GM18870 (cell line): ENCODE results near the gene ADAMTS8.

Experiments used
- ATAC-seq: cut with Tn5 transposase; IDR thresholded peaks from one replicate; pipeline ENCODE4 v1.9.1; 2021; ENCODE audit warnings: moderate library complexity; ENCODE audit not compliant: unreplicated experiment

The ADAMTS8 gene, protein sequence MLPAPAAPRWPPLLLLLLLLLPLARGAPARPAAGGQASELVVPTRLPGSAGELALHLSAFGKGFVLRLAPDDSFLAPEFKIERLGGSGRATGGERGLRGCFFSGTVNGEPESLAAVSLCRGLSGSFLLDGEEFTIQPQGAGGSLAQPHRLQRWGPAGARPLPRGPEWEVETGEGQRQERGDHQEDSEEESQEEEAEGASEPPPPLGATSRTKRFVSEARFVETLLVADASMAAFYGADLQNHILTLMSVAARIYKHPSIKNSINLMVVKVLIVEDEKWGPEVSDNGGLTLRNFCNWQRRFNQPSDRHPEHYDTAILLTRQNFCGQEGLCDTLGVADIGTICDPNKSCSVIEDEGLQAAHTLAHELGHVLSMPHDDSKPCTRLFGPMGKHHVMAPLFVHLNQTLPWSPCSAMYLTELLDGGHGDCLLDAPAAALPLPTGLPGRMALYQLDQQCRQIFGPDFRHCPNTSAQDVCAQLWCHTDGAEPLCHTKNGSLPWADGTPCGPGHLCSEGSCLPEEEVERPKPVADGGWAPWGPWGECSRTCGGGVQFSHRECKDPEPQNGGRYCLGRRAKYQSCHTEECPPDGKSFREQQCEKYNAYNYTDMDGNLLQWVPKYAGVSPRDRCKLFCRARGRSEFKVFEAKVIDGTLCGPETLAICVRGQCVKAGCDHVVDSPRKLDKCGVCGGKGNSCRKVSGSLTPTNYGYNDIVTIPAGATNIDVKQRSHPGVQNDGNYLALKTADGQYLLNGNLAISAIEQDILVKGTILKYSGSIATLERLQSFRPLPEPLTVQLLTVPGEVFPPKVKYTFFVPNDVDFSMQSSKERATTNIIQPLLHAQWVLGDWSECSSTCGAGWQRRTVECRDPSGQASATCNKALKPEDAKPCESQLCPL

DNA sequence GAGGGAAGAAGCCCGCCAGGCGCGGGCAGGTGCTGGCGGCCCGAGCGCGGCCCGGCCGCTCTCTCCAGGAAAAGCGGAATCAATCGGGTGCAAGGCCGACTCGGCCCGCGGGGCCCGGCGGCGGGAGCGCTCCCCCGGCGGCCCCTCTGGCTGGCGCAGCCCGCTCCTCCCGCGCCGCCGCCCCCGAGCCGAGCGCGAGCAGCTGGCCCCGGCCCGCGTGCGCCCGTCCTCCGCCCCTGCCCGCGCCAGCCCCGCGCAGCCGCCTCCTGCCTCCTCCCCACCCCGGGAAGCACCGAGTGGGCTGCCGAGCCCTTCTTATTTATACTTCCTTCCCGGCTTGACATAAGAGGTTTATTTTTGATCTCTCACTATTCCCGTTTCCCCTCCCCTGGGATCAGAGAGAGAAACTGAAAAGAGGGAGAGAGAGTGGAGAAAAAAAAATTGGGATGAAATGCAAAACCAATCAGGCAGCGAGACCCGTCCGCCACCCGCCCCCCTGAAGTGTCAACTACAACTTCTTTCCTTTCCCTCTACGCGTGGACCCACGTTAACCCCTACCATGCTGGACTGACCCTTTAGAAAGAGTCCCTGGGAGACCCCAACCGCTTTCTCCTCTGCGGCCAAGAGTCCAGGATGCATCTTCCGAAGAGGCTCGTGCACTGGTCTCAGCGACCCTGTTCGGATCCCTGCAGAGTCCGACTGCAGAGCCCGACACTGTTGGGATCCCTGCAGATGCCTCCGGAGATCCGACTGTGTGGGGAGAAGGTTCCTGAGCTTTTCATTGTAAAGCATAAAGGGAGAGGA is at the start of gene ADAMTS8:
ADAMTS8 (minus strand) TSS at position 294 of the 804 bp plus-strand sequence. CDS start 323 bp downstream, outside the sequence.
- no peak for ATAC-seq

DNA sequence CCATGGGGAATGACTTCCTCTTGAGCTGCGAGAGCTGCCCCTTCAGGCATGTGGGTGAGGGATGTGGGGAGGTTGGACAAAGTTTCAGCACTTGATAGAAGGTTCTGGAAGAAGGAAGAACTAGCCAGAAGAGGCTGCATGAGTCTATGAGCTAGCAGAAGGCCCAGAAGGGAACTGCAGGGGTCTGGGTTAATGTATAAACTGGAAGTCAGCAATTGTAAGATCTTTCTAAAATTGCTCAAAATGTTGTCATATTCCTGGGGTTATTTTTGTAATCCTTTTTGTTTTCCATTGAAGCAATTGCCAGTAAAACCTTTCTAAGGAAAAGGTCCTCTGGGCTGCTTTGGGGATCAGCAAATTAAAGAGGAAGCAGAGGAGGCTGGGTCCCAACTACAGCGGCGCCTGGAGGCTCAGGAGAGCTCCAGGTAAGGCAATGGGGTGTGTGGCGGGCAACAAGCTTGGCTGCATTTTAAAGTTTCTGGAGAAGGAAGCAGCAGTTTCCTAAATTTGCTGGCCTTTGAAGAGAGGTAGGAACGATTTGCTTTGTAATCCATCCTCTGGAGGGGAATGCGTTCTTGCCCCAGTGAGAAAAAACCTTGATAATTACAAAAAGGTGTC is 49.3 kb upstream of the ADAMTS8 start:
- ATAC-seq = no peak

DNA sequence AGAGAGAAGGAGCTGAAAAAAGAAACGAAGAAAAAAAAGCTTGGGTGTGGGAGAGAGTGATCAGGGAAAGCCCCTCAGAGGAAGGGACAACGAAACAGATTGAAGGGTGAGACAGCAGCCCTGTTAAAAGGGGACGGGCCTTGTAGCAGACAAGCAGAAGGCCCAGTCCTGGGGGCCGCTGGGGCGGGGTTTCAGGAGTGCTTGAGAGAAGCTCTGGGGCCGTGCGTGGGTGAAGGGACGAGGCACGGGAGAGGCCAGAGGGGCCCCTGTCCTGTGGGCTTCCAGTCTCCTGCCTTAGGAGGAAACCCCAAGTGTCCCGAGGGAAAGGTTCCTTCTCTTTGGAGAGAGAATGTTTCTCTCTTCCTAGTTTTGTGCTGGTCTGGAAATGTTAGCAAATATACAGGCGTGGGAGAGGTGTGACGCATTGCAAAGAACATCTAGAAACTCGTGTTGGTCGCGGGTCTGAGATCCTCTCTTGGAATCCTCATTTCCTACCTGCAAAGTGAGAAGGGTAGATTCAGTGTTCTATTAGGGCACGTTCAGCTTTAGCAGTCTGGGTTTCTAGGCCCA is 48.6 kb upstream of the ADAMTS8 start:
- ATAC-seq = no peak

DNA sequence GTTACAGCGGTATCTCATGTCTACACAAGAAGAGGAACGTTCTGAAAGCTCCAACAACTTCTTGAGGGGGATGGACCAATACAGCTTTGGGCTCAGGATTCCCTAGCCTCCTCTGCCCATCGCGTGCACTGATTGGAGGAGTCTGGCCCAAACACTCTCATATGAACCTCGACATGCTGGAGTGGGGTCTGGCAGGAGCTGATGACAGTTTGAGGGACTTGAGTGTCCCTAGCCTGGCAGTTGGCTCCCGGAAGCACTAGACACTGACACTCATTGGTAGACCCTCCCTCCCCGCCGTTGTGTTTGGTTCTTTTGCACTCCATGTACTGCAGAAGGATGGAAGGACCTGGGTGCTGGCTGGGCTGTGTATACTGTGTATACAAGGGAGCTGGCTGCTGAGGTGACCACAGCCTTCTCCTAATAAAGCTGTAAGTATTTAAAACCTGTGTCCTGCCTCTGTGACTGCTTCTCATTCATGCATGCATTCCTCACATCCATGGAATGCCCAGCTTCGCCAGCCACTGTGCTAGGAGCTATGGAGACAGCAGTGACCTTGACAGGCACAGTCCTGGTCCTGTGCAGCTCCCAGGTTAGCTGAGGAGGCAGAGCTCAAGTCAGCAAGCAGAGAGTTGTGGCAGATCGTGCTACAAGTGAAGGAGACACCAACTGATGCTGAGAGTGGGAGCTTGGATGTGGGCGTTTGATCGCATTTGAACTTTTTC is 48.0 kb upstream of the ADAMTS8 start:
- no peak for ATAC-seq

DNA sequence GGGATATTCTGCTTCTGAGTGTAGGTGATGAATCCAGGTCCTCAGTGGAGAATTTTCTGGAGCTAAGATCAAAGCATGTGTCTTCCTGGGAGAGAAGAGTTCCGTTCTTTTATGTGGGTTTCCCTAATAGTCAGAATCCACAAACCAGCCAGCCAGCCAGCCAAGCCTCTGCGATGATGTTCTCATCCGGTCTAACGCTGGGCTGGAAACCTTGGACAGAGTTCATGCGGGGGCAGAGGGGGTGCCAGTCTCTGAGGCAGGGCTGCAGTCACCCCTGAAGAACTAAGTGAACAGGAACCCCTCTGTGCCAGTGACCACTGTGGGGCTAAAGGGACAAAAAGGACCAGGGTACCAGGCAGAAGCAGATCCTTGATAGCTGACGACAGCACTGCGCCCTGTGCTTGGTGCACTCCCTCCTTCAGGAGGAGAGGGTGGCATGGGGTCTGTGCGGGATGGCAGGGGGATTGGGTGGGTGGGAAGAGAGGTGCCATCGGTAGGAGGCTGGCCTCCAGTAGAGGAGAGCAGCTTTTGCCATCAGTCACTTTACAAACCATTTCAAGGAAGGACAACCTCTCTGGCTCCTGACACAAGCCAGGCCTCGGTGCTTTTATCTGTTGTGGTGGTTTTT is 47.1 kb upstream of the ADAMTS8 start:
- no peak for ATAC-seq

DNA sequence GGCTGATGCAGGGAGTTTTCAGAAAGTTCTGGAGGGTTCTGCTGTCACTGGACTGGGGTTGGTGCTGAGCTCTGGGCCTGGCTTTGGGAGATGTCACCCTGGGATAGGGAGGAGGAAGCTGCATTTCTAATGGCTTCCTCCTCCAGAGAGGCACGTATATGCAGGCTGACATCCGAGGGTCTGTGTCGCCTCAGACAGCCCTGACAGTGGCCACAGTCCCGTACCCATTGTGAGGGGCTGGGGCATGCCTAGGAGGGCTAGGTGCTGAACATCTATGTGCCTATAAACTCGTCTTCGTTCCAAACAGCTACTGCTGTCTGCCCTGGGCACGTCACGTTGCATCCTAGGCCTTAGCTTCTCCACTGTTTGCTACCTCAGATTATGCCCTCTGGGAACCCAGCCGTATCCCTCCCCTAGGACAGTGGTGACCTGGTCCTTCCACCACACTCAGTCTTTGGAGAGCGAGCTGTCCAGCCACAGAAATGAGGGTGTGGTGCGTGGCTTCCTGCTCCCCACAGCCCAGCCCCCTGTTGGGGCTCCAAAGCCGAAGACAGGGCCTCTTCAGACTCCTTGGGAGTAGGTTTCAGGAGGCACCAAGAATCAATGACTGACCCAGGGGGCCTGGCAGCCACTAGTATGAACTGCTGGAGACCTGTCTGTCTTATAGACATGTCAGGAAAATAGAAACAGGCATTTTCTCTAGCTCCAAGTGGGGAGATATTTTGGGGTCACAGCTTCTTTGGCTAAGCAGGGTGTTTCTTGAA is 46.4 kb upstream of the ADAMTS8 start:
- no peak for ATAC-seq

DNA sequence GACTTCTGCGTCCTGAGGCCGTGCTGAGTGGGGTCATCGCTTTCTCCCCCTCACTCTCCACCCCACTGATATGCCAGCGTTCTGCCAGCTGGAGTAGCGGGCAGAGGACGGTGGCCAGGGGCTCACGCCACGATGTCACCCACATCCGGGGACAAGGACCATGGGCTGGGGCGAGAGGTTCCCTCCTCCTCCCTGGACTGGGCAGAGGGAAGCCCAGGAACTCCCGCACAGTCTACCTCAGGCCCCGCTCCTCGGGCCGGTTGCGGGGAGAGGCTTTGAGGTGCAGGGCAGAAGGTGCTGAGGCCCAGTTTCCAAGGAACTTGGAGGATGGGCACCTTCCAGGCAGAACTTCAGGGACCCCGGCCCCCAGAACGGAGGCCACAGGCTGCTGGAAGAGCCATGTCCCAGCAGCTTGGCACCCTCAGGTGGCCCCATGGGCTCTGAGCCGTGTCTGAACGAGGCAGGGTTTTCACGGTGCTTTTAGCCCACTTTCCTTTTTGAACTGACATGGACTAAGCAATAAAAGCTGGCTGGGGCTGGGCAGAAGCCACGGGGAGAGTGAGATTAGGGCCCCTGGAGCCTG is 45.5 kb upstream of the ADAMTS8 start:
- ATAC-seq = no peak

DNA sequence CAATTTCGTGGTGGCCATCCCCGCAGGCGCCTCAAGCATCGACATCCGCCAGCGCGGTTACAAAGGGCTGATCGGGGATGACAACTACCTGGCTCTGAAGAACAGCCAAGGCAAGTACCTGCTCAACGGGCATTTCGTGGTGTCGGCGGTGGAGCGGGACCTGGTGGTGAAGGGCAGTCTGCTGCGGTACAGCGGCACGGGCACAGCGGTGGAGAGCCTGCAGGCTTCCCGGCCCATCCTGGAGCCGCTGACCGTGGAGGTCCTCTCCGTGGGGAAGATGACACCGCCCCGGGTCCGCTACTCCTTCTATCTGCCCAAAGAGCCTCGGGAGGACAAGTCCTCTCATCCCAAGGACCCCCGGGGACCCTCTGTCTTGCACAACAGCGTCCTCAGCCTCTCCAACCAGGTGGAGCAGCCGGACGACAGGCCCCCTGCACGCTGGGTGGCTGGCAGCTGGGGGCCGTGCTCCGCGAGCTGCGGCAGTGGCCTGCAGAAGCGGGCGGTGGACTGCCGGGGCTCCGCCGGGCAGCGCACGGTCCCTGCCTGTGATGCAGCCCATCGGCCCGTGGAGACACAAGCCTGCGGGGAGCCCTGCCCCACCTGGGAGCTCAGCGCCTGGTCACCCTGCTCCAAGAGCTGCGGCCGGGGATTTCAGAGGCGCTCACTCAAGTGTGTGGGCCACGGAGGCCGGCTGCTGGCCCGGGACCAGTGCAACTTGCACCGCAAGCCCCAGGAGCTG is 44.8 kb upstream of the ADAMTS8 start:
- no peak for ATAC-seq

DNA sequence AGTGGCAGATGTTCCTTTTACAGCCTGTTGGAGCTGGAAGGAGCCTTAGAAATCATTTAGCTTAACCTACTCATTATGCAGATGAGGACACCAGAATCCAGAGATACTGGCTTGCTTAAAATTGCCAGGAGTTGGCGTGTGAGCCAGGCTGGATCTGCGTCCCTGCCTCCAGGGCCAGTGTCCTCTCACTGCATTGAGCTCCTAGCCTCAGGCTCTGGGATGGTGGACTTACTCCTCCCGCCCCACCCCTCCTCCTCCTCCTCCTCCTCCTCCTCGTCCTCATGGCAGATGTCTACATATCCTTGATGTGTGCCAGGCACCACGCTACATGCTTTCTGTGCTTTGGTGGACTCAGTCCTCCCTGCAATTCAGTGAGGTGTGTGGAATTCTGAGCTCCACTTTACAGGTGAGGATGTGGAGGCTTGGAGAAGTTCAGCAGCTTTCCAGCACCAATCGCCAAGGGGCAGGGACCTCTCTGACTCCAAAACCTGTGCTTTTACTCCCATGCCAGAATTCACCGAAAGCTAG is 44.1 kb upstream of the ADAMTS8 start:
- ATAC-seq = no peak

DNA sequence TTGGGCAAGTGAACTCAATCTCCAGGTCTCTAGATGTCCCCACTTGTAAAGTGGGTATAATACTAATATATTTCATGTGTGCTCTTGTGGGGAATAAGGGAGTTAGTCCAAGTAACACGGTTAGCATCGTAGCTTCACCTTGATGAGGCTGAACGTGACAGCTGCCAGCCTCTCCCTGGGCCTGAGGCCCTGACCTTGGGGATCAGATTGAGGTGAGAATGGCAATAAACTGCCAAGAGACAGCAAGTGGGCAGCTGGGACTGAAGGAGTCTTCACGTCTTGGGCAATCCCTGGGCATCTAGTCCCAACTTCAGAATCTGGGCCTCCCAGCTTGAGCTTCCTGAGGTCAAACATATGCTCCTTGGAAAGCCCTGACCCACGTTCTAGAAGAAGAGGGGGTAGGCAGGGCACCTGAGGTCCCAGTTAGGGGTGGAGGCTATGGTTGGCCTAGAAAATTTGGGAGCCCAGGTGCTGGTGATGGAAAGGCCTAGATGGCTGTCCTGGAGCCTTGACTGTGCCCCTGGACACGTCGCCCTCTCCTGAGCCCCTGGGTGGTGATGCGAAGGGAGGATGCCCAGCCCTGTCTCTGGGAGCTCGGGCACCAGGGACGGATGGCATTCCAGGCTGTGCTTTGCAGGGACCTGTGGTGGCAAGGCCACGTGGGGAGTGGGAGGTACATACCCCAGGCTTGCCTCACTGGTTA is 43.5 kb upstream of the ADAMTS8 start:
- no peak for ATAC-seq

DNA sequence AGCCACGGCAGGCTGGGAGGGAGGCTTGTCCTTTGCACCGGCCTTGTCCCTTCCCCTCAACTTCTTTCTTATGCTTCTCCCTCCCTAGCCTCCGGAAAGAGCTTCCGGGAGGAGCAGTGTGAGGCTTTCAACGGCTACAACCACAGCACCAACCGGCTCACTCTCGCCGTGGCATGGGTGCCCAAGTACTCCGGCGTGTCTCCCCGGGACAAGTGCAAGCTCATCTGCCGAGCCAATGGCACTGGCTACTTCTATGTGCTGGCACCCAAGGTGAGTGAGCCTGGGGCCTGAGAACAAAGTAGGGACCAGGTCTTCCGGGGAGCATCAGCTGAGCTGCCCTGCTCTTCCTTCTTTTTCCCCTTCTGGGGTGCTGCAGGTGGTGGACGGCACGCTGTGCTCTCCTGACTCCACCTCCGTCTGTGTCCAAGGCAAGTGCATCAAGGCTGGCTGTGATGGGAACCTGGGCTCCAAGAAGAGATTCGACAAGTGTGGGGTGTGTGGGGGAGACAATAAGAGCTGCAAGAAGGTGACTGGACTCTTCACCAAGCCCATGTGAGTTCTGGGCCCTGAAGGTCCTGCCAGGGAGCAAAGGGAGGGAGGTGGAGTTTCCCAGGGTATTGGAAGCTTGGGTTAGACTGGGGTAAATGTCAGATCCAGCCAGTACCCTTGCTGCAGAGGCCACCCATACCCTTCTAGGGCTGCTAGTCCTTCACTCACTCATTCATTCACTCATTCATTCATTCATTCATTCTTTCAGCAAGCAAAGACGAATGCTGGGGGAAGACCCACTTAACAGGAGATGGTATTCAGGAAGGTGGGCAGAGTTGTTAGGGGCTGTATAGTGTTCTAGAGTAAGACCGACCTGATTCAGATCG is 42.7 kb upstream of the ADAMTS8 start:
- ATAC-seq = no peak

DNA sequence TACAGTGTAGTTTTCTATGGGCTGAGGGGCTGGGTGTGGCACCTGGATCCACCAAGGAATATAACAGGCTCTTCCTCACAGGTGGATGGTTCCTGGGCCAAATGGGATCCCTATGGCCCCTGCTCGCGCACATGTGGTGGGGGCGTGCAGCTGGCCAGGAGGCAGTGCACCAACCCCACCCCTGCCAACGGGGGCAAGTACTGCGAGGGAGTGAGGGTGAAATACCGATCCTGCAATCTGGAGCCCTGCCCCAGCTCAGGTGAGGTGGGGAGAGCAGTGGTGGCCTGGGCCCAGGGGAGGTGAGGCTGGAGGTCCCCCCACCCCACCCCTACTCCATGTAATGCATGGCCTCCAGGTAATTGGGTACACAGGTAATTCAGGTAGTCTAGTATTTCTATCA is 40.8 kb upstream of the ADAMTS8 start:
- no peak for ATAC-seq

DNA sequence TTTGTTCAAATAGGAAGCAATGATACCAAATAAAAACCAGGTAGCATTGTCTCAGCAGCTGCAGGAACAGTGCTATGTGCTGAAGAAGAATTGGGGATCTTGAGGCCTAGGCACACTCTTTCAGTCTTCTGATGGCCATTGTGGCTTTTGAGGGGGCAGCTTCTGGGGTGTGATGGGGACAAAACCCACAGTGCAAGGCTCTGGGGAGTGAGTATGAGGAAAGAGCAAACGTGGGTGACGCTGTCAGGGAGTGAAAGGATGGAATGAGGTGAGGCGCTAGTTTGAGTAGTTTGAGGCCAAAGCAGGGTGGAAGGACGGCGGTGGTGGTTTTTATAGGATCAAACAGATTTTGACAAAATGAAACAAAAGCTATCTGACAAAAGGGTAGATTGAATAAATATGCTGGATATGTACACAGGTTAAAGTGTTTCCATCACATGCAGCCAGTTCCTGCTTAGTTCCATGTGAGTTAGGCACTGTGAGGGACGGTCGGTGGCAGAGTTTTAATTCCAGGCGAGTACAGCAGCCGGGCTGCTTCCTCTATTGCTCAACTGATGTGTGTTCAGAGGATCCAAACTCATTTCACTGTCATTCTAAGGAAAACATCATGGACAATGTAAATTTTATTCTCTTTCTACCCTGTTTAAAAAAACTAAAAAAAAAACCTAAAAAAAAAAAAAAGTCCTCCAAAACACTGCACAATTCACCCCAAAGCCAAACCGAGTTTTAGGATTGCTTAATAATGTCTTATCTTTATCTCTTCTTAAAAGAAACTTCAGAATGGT is 38.9 kb upstream of the ADAMTS8 start:
- no peak for ATAC-seq

DNA sequence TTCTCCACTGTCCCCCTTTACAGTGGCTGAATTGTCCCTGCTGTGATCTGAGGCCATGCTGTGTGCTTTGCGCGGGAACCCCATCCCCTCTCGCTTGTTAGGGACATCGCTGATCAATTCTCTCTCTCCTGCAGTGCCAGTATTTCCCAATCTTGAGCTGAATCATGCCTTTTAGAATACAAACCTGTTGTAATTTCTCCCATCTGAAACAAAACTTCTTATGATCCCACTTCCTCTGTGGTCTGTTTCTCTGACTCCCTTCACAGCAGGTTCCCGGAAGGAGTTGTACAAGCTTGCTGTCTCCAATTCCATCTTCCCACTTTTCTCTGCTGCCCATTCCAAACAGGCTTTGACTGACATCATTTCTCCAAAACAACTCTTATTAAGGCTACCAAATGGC is 36.9 kb upstream of the ADAMTS8 start:
- no peak for ATAC-seq

DNA sequence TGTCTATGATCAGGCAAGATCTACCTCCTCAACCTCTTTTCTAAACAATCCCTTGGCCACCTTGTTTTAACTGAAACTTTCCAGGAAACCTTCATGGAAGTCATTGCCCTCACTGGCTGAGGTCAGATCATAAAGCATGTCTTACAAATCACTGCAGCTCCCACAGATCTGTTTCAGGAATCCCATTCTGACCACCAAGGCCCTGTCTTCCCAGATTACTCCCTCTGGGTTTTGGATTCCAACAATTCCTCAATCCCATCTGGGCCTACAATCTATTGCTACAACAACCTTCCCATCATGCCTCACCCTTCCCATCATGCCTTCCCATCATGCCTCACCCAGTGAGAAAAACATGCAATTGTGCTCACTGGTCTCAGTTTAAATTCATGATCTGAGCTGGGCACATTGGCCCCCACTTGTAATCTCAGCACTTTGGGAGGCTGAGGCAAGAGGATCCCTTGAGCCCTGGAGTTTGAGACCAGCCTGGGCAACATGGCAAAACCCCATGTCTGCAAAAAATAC is 35.9 kb upstream of the ADAMTS8 start:
- ATAC-seq = no peak
